Measurements from ENCODE around the gene BCO2. TPM values are rescaled to one million over a fixed set of nuclear protein-coding genes. Genes with fewer than 3 reads are reported as not detected.
"Not testable (repeated sequence)": the region's sequence is repeated elsewhere in the genome, so short reads cannot be mapped to it uniquely, and the experiment has no call there.

Gene BCO2
- total RNA-seq, 6 donors from 2014 or later: 2.1 to 18.2 (median 8.4) TPM

DNA sequence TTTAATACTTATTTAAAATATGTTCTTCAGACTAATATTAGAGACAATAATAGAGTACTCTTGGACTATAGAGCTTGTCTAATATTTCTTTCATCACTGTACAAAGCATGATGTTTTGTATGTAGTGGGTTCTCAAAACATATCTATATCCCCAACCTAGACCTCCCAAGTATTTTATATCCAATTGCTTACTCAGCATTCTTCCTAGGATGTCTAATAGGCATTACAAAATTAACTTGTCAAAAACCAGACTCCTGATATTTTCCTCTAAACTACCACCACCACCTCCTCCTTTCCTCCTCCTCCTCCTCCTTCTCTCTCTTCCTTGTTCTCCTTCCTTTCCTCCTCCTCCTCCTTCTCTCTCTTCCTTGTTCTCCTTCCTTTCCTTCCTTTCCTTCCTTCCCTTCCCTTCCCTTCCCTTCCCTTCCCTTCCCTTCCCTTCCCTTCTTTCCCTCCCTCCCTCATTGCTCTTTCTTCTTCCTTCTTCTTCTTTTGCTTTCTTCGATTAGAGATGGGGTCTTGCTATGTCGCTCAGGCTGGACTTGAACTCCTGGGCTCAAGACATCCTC, 21.3 kb downstream of the BCO2 start:
- TF ChIP-seq, protein P1, sequence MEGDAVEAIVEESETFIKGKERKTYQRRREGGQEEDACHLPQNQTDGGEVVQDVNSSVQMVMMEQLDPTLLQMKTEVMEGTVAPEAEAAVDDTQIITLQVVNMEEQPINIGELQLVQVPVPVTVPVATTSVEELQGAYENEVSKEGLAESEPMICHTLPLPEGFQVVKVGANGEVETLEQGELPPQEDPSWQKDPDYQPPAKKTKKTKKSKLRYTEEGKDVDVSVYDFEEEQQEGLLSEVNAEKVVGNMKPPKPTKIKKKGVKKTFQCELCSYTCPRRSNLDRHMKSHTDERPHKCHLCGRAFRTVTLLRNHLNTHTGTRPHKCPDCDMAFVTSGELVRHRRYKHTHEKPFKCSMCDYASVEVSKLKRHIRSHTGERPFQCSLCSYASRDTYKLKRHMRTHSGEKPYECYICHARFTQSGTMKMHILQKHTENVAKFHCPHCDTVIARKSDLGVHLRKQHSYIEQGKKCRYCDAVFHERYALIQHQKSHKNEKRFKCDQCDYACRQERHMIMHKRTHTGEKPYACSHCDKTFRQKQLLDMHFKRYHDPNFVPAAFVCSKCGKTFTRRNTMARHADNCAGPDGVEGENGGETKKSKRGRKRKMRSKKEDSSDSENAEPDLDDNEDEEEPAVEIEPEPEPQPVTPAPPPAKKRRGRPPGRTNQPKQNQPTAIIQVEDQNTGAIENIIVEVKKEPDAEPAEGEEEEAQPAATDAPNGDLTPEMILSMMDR (IDR thresholded peaks at IDR 0.05): no peak
- TF ChIP-seq POLR2AphosphoS5 (IDR thresholded peaks at IDR 0.05) (no peak), EP300 (IDR thresholded peaks at IDR 0.05) (no peak), POLR2A (IDR thresholded peaks at IDR 0.05) (no peak)
- WGBS, 2 donors: 95 to 100% methylated on average over 2 of the region's 2 CpGs
- no peak overlapping the region for H3K4me3 ChIP-seq
- DNase-seq (no peak), ATAC-seq (ENCODE audit: low FRiP score in 2 of 2) (no peak)
- no peaks in the 10 kb centered on the region for H3K9me3 ChIP-seq
- no peaks in the 10 kb centered on the region for H3K36me3 ChIP-seq
- no peaks in the 10 kb centered on the region for H3K4me1 ChIP-seq
- H3K27ac ChIP-seq: no peak overlapping the region
- H3K27me3 ChIP-seq: no peaks in the 10 kb centered on the region

DNA sequence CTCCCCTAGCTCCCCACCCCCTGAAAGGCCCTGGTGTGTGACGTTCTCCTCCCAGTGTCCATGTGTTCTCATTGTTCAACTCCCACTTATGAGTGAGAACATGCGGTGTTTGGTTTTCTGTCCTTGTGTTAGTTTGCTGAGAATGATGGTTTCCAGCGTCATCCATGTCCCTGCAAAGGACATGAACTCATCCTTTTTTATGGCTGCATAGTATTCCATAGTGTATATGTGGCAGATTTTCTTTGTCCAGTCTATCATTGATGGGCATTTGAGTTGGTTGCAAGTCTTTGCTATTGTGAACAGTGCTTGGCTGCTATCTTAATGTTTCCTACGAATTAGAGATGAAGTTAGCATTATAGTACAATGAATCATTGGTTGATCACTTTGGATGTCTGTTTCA, 23.8 kb downstream of the BCO2 start:
- H3K4me3 ChIP-seq; H3K27me3 ChIP-seq; ATAC-seq (ENCODE audit: low FRiP score in 2 of 2); H3K27ac ChIP-seq; DNase-seq; H3K9me3 ChIP-seq; H3K36me3 ChIP-seq; H3K4me1 ChIP-seq: not testable (repeated sequence)
- WGBS, 2 donors: 82% methylated on average over 4 of the region's 4 CpGs

DNA sequence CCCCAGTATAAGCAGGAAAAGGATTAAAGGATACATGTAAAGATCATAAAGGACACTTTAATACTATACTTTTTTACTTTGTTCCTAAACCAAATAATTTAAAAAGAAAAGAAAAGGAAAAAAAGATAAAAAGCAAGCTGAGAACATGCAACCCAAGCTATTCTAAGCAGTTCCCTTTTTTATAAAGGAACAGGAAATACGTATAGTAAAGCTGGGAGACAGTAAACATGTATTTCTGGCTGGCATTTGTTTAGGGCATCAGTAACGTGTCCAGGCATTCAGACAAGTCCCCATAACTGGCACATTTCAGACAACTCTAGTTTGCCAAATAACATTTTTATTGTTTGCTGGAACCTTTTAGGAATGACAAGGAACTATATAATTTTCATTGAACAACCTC, 24.9 kb downstream of the BCO2 start:
- WGBS, 2 donors: 24 to 25% methylated on average over 2 of the region's 2 CpGs
- no peak for DNase-seq
- ATAC-seq (ENCODE audit: low FRiP score in 2 of 2): no peak
- Histone ChIP-seq H3K27me3 (no peaks in the 10 kb centered on the region), H3K4me3 (no peak overlapping the region), H3K9me3 (no peaks in the 10 kb centered on the region), H3K27ac (no peak overlapping the region), H3K4me1 (no peaks in the 10 kb centered on the region), H3K36me3 (no peaks in the 10 kb centered on the region)
- no peak for TF ChIP-seq POLR2AphosphoS5 (IDR thresholded peaks at IDR 0.05)
- no peak for TF ChIP-seq EP300 (IDR thresholded peaks at IDR 0.05)
- TF ChIP-seq, protein P1 (IDR thresholded peaks at IDR 0.05): no peak
- TF ChIP-seq POLR2A (IDR thresholded peaks at IDR 0.05): no peak

DNA sequence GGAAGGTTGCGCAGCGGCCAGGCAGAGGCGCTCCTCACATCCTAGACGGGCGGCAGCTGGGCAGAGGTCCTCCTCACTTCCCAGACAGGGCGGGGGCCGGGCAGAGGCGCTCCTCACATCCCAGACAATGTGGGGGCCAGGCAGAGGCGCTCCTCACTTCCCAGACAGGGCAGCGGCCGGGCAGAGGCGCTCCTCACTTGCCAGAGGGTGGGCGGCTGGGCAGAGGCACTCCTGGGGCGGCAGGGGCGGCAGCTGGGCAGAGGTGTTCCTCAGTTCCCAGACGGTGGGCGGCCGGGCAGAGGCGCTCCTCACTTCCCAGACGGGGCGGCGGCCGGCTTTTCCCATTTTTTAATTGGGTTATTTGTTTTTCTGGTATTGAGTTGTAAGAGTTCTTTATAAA, 30.8 kb downstream of the BCO2 start:
- Histone ChIP-seq H3K4me1 (no peaks in the 10 kb centered on the region), H3K36me3 (no peaks in the 10 kb centered on the region), H3K27me3 (no peaks in the 10 kb centered on the region), H3K27ac (no peak overlapping the region), H3K9me3 (no peaks in the 10 kb centered on the region), H3K4me3 (no peak overlapping the region)
- DNase-seq (peak in 1 of 2 donors; percentile 82), ATAC-seq (ENCODE audit: low FRiP score in 2 of 2) (no peak)
- no peak for TF ChIP-seq POLR2AphosphoS5 (IDR thresholded peaks at IDR 0.05)
- 87 to 95% methylated on average over 14 to 23 of the region's 23 CpGs for WGBS, 2 donors

DNA sequence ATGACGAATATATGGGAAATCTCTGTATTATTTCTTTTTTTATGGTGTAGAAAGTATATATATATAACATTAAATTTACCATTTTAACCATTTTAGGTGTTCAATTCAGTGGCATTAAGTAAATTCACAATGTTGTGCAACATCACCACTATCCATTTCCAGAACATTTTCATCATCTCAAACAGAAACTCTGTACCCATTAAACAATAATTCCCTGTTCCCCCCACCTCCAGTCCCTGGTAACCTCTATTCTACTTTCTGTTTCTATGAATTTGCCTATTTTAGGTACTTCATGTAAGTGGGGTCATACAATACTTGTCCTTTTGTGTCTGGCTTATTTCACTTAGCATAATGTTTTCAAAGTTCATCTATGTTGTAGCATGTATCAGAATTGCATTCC, 35.6 kb downstream of the BCO2 start:
- DNase-seq: no peak
- H3K27ac ChIP-seq: no peak overlapping the region
- no peak for TF ChIP-seq POLR2A (IDR thresholded peaks at IDR 0.05)
- no peaks in the 10 kb centered on the region for H3K4me1 ChIP-seq
- no peaks in the 10 kb centered on the region for H3K36me3 ChIP-seq
- ATAC-seq (ENCODE audit: low FRiP score in 2 of 2): no peak
- H3K27me3 ChIP-seq: no peaks in the 10 kb centered on the region
- no peak overlapping the region for H3K4me3 ChIP-seq
- no peaks in the 10 kb centered on the region for H3K9me3 ChIP-seq
- WGBS, 2 donors: 63 to 74% methylated on average over 1 of the region's 1 CpG

DNA sequence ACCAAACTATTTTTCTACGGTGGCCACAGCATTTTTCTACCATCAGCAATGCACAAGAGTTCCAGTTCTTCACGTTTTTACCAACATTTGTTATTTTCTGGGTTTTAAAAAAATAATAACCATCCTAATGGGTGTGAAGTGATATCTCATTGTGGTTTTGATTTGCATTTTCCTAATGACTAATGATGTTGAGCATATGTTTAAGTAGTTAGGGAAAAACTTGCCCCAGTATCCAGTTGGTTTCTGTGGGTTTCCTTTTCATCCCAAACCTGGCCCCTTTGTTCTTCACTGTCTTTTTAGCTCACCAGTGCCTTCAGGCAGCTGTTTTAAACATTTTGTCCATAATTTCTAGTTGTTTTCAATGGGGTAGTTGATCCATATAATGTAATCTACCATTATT, 36.2 kb downstream of the BCO2 start:
- Histone ChIP-seq H3K27ac (no peak overlapping the region), H3K9me3 (no peaks in the 10 kb centered on the region), H3K27me3 (no peaks in the 10 kb centered on the region), H3K4me1 (no peaks in the 10 kb centered on the region), H3K36me3 (no peaks in the 10 kb centered on the region), H3K4me3 (no peak overlapping the region)
- TF ChIP-seq POLR2A (IDR thresholded peaks at IDR 0.05) (no peak), POLR2AphosphoS5 (IDR thresholded peaks at IDR 0.05) (no peak), EP300 (IDR thresholded peaks at IDR 0.05) (no peak)
- TF ChIP-seq, protein P1 (IDR thresholded peaks at IDR 0.05): no peak
- ATAC-seq (ENCODE audit: low FRiP score in 2 of 2) (no peak), DNase-seq (no peak)
- WGBS, 2 donors: 50 to 52% methylated on average over 2 of the region's 2 CpGs

All from upper lobe of left lung (tissue), 6 donors.